HG02610 (cell line): ENCODE data around the gene NINJ1.
A peak's percentile ranks its signal among the peaks of the same experiment; 100 is the strongest.
"Not testable (repeated sequence)": the region's sequence is repeated elsewhere in the genome, so short reads cannot be mapped to it uniquely, and the experiment has no call there.

Source experiments
- ATAC-seq: cut with Tn5 transposase; IDR thresholded peaks from one replicate; pipeline ENCODE4 v1.9.1; 2021; ENCODE audit warnings: mild to moderate bottlenecking, moderate library complexity; ENCODE audit not compliant: unreplicated experiment

Gene NINJ1

DNA sequence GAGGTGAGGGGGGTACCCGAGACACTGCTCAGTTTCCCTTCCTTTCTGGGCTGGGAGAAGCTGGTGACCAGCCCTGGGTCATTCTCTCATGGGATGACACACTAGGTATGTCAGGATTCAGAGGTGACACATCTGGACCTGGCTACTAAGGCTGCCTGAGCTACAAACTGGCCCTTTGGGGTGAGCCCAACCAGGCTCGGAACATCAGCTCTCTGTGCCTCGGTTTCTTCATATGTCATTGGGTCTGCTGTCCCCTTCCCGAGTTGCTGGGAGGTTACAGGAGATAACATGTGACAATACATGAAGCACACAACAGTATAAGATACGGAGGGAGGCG lies 26.3 kb downstream of the NINJ1 start:
- ATAC-seq, result no peak

DNA sequence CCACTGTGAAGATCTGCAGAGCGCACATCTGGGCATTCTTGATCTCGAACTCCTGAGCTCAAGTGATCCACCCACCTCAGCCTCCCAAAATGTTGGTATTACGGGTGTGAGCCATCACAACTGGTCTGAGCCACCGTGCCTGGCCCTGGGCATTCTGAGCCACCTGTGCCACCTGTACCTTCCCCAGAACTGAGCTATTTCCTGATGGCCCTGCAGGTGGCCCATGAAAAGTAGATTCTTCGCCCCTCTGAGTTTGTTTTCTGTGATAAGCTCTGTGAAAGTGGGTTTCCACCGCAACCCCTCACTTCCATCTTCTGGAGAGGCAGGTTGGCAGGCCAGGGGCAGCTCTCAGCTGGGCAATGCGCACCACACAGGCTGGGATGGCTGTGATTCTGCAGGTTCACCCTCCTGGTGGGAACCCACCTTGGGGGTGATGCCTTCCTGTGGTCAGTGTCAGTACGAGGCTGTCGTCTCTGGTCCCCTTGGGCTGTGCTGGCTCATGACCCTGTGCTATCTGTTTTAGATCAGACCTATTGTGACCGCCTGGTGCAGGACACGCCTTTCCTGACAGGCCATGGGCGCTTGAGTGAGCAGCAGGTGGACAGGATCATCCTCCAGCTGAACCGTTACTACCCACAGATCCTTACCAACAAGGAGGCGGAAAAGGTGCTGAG lies 26.8 kb downstream of the NINJ1 start:
- no peak for ATAC-seq

GRCh38 chr9:93105620-93106019 lies 28.4 kb downstream of the NINJ1 start:
- ATAC-seq, result no peak

GRCh38 chr9:93101086-93101485 lies 33.0 kb downstream of the NINJ1 start:
- not testable (repeated sequence) for ATAC-seq

GRCh38 chr9:93100276-93100636 lies 33.8 kb downstream of the NINJ1 start:
- no peak for ATAC-seq

DNA sequence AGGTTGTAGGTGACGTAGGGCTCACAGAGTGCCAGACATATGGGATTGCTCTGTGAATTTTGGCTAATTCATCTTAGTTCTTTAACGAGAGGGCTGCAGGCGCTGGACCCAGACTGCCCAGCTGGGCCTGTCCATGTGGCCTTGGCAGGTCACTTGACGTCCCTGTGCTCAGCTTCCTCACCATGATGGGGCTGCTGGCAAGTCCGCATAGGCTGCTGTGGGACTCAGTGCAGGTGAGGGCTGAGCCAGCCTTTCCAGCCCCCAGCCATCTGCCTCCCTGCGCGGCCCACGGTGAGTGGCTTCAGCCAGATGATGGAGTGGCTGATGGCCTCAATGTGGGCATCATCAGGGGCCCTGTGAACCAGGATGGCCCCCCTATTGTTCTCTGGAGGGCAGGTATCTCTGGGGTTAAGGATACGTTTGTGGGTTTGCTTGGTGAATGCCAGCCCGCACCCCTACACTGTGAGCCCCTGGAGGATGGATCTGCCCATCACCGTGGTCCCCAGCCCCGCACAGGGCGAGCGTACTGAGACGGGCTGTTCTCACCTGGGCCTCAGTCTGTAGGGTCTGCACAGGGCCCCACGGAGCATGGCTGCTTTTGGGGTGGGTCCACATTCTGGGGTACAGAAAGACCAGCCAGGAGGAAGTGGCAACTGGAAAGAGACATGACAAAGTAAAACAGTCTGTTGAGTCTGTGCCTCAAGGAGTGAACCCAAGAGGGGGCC lies 34.3 kb downstream of the NINJ1 start:
- no peak for ATAC-seq

GRCh38 chr9:93098236-93098946 lies 35.7 kb downstream of the NINJ1 start:
- ATAC-seq, result no peak

- ATAC-seq, result no peak
These were observed 36.4 kb downstream of the NINJ1 start for GRCh38 chr9:93097511-93098201.

DNA sequence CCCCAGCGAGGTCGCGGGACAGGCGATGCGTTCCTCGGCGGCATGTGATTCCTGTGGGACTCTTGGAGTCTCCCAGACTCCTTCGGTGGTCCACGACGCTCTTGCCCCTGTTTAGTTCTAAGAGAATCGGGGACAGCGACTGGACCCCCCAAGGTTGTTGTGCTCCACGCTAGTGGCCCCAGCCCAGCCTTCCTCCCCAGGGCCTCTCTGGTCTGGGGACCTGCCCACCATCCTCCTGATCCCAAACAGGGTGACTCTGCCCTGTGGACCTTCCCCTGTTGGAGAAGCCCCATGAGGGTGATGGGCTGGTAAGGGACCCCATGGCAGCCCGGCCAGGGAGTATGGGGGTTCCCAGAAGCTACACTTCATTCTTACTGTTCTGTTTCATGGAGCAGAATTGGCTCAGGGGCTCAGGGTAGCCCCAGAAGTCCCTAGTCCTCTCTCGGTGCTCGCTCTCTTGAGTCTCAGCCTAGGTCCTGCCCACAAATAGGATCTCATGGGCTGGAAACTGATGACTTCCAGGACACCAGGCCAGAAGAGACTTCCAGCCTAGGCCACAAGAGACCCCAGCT lies 37.2 kb downstream of the NINJ1 start:
- ATAC-seq, result no peak

- ATAC-seq, result no peak
These were observed 37.8 kb downstream of the NINJ1 start, which contains the start of gene CARD19 for GRCh38 chr9:93096131-93096802. Gene CARD19, plus strand, starts transcription at chr9:93096217. Its CDS starts 129 bp downstream, at chr9:93096346.

DNA sequence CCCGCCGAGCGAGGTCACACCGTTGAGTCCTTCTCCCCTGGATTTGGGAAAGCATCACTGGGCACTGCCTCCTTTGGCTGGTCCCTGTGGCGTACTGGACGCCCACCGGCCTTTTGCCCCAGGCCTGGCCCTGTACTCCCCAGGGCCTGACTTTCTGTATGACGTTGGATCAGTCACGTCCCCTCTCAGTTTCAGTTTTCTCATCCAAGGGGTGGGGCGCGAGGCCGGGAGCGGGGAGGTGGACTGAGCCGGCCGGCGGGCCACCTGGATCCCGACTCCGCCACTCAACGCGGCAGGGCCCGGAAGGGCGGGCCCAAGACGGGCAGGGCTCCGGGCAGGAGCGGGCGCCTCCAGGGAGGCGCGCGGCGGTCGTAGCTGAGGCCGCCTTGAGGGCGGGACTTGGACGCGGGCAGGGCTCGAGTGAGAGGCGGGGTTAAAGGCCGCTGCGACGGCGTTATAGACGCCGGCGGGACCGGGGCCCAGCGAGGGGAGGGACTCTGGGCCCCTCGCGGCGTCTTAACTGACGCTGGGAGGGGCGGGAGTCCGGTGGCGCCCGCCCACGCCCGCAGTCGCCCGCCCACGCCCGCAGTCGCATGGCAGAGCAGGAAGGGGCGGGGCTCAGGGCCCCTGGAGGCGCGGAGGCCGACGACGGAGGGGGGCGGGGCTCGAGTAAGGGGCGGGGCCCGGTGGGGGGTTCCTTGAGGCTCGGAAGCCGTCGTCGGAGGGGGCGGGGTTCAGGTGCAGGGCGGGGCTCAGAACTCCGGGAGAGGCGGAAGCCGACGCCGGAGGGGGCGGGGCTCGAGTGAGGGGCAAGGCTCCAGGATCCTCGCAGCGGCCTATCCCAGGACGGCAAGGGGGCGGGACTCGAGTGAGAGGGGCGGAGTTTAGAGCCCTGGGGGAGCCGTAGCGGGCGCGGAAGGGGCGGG lies 38.6 kb downstream of the NINJ1 start:
- ATAC-seq, result peak; percentile 72

DNA sequence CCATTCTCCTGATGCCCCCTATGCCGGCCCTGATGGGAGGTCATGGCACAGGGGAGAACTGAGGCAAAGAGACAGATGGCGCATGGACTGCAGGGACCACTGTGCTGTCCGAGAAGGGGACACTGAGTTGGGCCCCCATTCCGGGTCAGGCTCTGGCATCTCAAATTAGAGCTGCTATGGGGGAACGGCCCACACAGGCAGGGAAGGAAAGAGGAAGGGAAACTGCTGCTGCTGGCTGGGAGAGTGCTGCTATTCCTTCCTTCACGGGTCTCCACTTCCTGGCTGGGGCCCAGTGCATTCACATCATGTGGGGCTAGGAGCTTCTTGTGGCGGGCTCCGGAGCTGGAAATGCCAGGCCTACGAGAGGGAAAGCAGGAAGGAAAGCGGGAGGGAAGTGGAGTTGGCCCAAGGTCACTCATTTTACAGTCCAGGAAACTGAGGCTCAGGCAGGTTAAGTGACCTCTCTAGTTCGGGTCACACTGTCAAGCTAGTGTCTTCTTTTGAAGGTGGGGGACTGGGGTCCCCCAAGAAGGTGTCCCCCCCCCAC lies 39.3 kb downstream of the NINJ1 start:
- no peak for ATAC-seq

GRCh38 chr9:93093877-93094657 lies 40.0 kb downstream of the NINJ1 start:
- ATAC-seq, result no peak

GRCh38 chr9:93093127-93093876 lies 40.7 kb downstream of the NINJ1 start:
- ATAC-seq, result no peak

GRCh38 chr9:93092251-93092991 lies 41.6 kb downstream of the NINJ1 start:
- ATAC-seq, result no peak

DNA sequence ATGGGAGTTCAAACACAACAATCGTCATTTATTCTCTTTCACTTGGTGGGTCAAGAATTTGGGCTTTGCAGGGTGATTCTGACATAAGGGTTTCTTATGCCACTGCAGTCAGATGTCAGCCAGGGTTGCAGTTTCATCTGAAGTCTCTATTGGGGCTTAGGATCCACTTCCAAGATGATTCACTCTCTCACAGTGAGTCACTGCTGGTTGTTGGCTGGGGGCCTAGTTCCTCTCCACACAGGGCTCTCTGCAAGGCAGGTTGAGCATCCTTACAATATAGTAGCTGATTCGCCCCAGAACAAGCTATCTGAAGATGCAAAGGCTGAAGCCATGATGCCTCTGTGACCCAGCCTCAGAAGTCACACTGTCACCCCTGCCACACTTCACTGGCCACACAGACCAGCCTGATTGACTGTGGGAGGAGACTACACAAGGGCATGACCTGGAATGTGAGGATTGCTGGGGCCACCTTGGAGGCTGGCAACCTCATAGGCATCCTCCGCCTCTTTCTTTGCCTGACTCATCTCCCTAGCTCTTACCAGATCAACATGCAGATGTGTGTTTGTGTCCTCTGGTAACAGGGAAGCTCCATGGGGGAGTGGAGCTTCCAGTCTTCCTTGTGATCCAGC lies 42.5 kb downstream of the NINJ1 start:
- no peak for ATAC-seq

DNA sequence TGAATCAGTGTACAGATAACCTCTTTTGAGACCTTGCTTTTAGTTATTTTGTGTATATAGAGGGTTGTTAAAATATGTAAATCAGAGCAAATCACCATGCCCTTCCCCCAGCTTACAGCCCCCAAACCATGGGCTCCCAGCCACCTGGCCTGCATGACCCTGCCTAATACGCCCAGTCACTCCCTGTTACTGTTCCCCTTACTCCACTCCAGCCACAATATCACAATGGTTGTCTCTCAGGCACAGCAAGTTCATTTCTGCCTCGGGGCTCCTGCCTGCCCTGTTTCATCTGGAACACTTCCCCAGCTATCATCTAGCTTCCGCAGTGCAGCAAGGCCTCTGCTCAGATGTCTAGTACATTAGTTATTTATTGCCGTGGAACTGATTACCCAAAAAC lies 43.0 kb downstream of the NINJ1 start:
- no peak for ATAC-seq
